Measurements from ENCODE around the gene DRC1. TPM values are rescaled to one million over a fixed set of nuclear protein-coding genes. Genes with fewer than 3 reads are reported as not detected.
"Not testable (repeated sequence)": the region's sequence is repeated elsewhere in the genome, so short reads cannot be mapped to it uniquely, and the experiment has no call there.

Gene DRC1
- total RNA-seq, 1 experiment from 2014 or later: not detected

DNA sequence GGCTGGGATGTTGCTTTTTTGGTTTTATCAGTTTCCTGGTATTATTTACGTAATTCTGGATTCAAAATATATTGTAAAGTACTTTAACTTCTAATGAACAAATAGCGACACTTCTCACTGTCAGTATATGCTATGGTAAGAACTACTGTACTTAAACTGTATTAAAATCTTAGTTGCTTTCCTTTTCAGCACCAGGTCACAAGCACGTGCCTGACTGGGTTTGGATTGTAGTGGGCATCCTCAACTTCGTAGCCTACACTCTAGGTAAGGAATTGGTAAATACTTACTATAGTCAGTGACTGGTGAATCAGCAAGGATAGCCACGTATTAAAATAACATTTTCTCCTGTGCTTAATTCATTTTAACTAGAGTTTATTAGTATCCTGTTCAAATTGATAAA lies 34.8 kb upstream of the DRC1 start:
- Histone ChIP-seq H2BK5ac (ENCODE audit: insufficient read length, low read length) (no peak overlapping the region), H4K91ac (ENCODE audit: insufficient read length, low read depth, low read length) (no peak overlapping the region), H3K27me3 (ENCODE audit: insufficient read depth, low read length) (no peaks in the 10 kb centered on the region), H4K5ac (ENCODE audit: insufficient read length, low read depth, low read length) (no peak overlapping the region), H3T11ph (ENCODE audit: low read length) (no peak overlapping the region), H3K4me2 (ENCODE audit: insufficient read depth, insufficient read length, low read length) (no peak overlapping the region), H2AK5ac (ENCODE audit: insufficient read length, low read length) (no peak overlapping the region), H3K27ac (ENCODE audit: insufficient read length, low read depth, low read length) (no peak overlapping the region), H3K79me1 (ENCODE audit: insufficient read depth, low read depth, low read length, poor library complexity, severe bottlenecking) (peaks cover 3% of the 10 kb centered on the region), H2BK12ac (ENCODE audit: insufficient read length, low read depth, low read length) (no peak overlapping the region), H3K9ac (ENCODE audit: extremely low read depth, insufficient read length, low read length) (no peak overlapping the region), H3K4me1 (ENCODE audit: insufficient read depth, low read length) (no peaks in the 10 kb centered on the region), H3K18ac (ENCODE audit: insufficient read length, low read depth, low read length) (no peak overlapping the region), H3K79me2 (ENCODE audit: insufficient read depth, low read length) (peaks cover under 1% of the 10 kb centered on the region; the same call in 1 of the 2 replicates), H2BK20ac (ENCODE audit: low read depth, low read length, poor library complexity, severe bottlenecking) (no peak overlapping the region), H4K20me1 (ENCODE audit: control insufficient read depth, insufficient read depth, insufficient read length) (no peaks in the 10 kb centered on the region), H2AFZ (ENCODE audit: low read length) (no peak overlapping the region), H2BK15ac (ENCODE audit: low read depth, low read length) (no peak overlapping the region), H3K56ac (ENCODE audit: insufficient read length, low read depth, low read length) (no peak overlapping the region), H3K4ac (ENCODE audit: low read depth, low read length) (no peak overlapping the region), H3K23ac (ENCODE audit: insufficient read length, low read depth, low read length) (no peak overlapping the region), H3K9me3 (ENCODE audit: control insufficient read depth, low read depth, low read length) (no peaks in the 10 kb centered on the region), H3K14ac (ENCODE audit: insufficient read depth, low read length) (no peak overlapping the region), H2BK120ac (ENCODE audit: low read depth, low read length, poor library complexity, severe bottlenecking) (no peak overlapping the region), H4K8ac (replicated peaks; ENCODE audit: insufficient read length, low read depth, low read length) (no peak overlapping the region), H3K23me2 (ENCODE audit: insufficient read length, low read depth, low read length, poor library complexity, severe bottlenecking) (no peaks in the 10 kb centered on the region)
- H3K27me3 Mint-ChIP-seq (ENCODE audit: low read depth): no peaks in the 10 kb centered on the region
- no peaks in the 10 kb centered on the region for H3K4me1 Mint-ChIP-seq
- H3K9me3 Mint-ChIP-seq: peaks cover 9% of the 10 kb centered on the region in 2 experiments
- no peak overlapping the region for H3K4me3 Mint-ChIP-seq
- H3K27ac Mint-ChIP-seq: no peak overlapping the region
- TF ChIP-seq CTCF (conservative IDR thresholded peaks at IDR 0.05): no peak
- DNase-seq: no peak
- peaks cover 28 to 32% (median 31%) of the 10 kb centered on the region in 3 experiments for H3K36me3 Mint-ChIP-seq (ENCODE audit: insufficient read depth in 1 of 3, low read depth in 3 of 3)
- no CpG with 5 or more reads among the region's 5 CpGs for WGBS (ENCODE audit: extremely low coverage, insufficient read length, low lambda C conversion rate)

DNA sequence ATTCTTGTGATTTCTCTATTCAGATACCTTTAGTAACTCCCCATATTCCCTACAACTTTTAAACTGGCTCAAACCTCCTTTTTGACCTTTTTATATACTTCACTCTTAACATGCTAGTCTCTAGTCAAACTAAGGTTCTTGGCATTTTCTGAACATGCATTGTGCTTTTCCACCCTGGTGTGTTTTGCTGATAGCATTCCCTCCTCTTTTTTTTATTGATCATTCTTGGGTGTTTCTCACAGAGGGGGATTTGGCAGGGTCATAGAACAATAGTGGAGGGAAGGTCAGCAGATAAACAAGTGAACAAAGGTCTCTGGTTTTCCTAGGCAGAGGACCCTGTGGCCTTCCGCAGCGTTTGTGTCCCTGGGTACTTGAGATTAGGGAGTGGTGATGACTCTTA lies 32.1 kb upstream of the DRC1 start:
- not testable (repeated sequence) for H3K4me3 Mint-ChIP-seq; H3K56ac ChIP-seq (ENCODE audit: insufficient read length, low read depth, low read length); H3K14ac ChIP-seq (ENCODE audit: insufficient read depth, low read length); H3K4me2 ChIP-seq (ENCODE audit: insufficient read depth, insufficient read length, low read length); H2AK5ac ChIP-seq (ENCODE audit: insufficient read length, low read length); H3K27ac ChIP-seq (ENCODE audit: insufficient read length, low read depth, low read length); H3T11ph ChIP-seq (ENCODE audit: low read length); H2BK12ac ChIP-seq (ENCODE audit: insufficient read length, low read depth, low read length); H3K23me2 ChIP-seq (ENCODE audit: insufficient read length, low read depth, low read length, poor library complexity, severe bottlenecking); H3K9me3 ChIP-seq (ENCODE audit: control insufficient read depth, low read depth, low read length); H3K79me1 ChIP-seq (ENCODE audit: insufficient read depth, low read depth, low read length, poor library complexity, severe bottlenecking); H2BK120ac ChIP-seq (ENCODE audit: low read depth, low read length, poor library complexity, severe bottlenecking); H3K27me3 Mint-ChIP-seq (ENCODE audit: low read depth); H3K4me1 Mint-ChIP-seq; H4K91ac ChIP-seq (ENCODE audit: insufficient read length, low read depth, low read length); H4K5ac ChIP-seq (ENCODE audit: insufficient read length, low read depth, low read length); H2AFZ ChIP-seq (ENCODE audit: low read length); H4K8ac ChIP-seq (replicated peaks; ENCODE audit: insufficient read length, low read depth, low read length); H3K27ac Mint-ChIP-seq; H3K4ac ChIP-seq (ENCODE audit: low read depth, low read length); H3K23ac ChIP-seq (ENCODE audit: insufficient read length, low read depth, low read length); DNase-seq; H3K4me1 ChIP-seq (ENCODE audit: insufficient read depth, low read length); H2BK5ac ChIP-seq (ENCODE audit: insufficient read length, low read length); H4K20me1 ChIP-seq (ENCODE audit: control insufficient read depth, insufficient read depth, insufficient read length); H3K79me2 ChIP-seq (ENCODE audit: insufficient read depth, low read length); H2BK15ac ChIP-seq (ENCODE audit: low read depth, low read length); H3K18ac ChIP-seq (ENCODE audit: insufficient read length, low read depth, low read length); H3K27me3 ChIP-seq (ENCODE audit: insufficient read depth, low read length); H3K9ac ChIP-seq (ENCODE audit: extremely low read depth, insufficient read length, low read length); H2BK20ac ChIP-seq (ENCODE audit: low read depth, low read length, poor library complexity, severe bottlenecking)
- peaks cover 10 to 15% of the 10 kb centered on the region in 2 experiments for H3K9me3 Mint-ChIP-seq
- no CpG with 5 or more reads among the region's 2 CpGs for WGBS (ENCODE audit: extremely low coverage, insufficient read length, low lambda C conversion rate)
- H3K36me3 Mint-ChIP-seq (ENCODE audit: insufficient read depth in 1 of 3, low read depth in 3 of 3): peaks cover 43 to 53% (median 50%) of the 10 kb centered on the region in 3 experiments
